AG20443 (cell line): ENCODE results near the gene MAGEB3.
A peak's percentile ranks its signal among the peaks of the same experiment; 100 is the strongest.
"Not testable (repeated sequence)": the region's sequence is repeated elsewhere in the genome, so short reads cannot be mapped to it uniquely, and the experiment has no call there.

Source experiments
- DNase-seq: peaks from one replicate; pipeline ENCODE4 v3.0.0; 2012; ENCODE audit warnings: low spot score, mixed read lengths

Gene MAGEB3, protein sequence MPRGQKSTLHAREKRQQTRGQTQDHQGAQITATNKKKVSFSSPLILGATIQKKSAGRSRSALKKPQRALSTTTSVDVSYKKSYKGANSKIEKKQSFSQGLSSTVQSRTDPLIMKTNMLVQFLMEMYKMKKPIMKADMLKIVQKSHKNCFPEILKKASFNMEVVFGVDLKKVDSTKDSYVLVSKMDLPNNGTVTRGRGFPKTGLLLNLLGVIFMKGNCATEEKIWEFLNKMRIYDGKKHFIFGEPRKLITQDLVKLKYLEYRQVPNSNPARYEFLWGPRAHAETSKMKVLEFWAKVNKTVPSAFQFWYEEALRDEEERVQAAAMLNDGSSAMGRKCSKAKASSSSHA

DNA sequence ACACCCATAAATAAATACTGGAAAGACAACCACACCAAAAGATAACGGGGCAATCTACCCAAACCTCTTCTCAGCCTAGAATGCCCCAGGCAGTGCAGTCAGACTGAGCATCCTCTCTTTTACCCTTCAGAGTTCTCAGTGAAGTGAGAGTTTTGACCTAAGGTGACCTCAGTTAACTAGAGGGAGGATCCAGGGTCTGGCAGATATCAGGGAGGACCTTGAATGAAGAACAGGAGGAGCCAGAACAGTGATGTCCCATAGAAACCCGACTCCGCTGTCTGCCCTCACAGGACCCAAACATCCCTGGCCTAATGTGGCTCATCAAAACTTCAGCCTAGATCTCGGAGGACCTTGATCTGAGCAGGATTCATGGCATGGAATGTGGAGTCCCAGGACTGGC, at the start of gene MAGEB3:
MAGEB3 (plus strand) TSS at position 263 of the 400 bp plus-strand sequence. CDS start 5,268 bp downstream, outside the sequence.
- DNase-seq = no peak

- no peak for DNase-seq
Observed at GRCh38 chrX:30181353-30181752, 49.1 kb upstream of the MAGEB3 start.

GRCh38 chrX:30183554-30183953, 46.9 kb upstream of the MAGEB3 start:
- DNase-seq = no peak

DNA sequence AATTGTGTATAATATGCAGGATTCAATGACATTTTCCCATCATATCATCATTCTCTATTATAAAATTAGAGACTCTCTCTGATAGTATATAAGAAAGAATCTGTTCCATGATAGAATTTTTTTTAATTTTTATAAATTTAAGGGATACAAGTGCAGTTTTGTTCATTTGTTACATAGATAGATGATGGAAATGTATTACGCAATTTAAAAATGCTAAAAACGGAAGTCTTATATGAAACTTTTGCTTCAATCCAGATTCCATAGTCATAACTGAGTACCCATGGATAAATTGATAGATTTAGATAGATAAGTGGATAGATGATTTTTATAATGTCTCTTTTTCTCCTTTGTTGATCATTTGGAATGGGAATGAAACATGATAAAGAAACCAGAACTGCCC, 40.0 kb upstream of the MAGEB3 start:
- DNase-seq = no peak

GRCh38 chrX:30193910-30194309, 36.5 kb upstream of the MAGEB3 start:
- DNase-seq = not testable (repeated sequence)

- peak; percentile 15 for DNase-seq
Observed at GRCh38 chrX:30196322-30196721, 34.1 kb upstream of the MAGEB3 start.

- no peak for DNase-seq
Observed at GRCh38 chrX:30212172-30212571, 18.3 kb upstream of the MAGEB3 start.

- DNase-seq = no peak
Observed at GRCh38 chrX:30215357-30215843, 15.1 kb upstream of the MAGEB3 start, which contains the start of gene MAGEB2. Gene MAGEB2, plus strand, starts transcription at chrX:30215563. Its CDS starts 3,018 bp downstream, at chrX:30218581.

DNA sequence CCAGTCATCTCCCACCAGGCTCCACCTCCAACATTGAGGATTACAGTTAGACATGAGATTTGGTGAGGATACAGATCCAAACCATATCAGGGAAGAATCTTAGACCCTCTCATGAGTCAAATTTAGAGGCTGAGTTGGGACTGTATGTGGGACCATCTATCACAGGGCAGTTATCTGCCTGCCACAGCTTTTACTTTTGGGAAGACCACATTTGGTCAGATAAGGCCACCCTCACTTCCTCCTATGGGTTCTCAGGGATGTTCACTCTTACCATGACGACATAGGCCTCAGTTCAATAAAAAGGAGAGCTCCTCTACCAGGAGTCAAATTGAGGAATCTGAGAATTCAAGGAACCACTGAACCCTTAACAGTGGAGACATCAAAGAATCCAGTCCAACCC, 13.0 kb upstream of the MAGEB3 start:
- DNase-seq = no peak

GRCh38 chrX:30219372-30219771, 11.1 kb upstream of the MAGEB3 start:
- no peak for DNase-seq

GRCh38 chrX:30220661-30221060, 9.8 kb upstream of the MAGEB3 start:
- DNase-seq = no peak

DNA sequence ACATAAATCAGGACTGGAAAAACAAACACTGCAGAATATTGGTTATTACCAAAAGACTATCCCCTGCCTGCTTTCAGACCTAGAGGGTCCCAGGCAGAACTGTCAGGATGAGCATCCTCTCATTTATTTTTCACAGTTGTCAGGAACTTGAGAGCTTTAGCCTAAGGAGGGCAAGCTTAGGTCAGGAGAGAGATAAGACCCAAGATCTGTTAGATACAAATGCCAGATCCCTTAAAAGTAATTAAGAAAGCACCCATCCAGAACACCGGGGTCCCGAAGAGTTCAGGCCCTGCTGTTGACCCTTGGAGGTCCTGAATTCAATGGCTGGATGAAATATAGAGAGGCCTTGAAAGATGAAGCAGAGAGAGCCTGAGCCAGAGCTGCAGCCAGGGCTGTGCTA, 5.9 kb upstream of the MAGEB3 start:
- no peak for DNase-seq

DNA sequence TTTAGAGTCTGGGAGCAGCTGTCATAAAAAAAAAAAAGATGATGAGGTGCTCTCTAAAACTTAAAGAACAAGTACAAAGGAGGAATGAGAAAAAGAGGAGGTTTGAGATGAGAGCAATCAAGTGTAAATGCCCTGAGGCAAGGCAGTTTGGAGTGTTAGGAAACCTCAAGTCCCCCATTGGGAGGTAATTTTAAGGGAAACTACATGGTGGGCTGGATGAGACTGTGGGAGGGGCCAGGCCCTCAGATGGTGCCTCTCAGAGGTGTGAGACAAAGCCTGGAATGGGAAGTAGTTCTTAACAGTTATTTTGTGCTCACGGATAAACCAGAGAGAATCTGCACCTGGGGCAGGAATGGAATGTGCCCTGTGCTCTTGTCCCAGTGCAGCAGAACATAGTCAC, 1.9 kb upstream of the MAGEB3 start:
- DNase-seq = no peak

DNA sequence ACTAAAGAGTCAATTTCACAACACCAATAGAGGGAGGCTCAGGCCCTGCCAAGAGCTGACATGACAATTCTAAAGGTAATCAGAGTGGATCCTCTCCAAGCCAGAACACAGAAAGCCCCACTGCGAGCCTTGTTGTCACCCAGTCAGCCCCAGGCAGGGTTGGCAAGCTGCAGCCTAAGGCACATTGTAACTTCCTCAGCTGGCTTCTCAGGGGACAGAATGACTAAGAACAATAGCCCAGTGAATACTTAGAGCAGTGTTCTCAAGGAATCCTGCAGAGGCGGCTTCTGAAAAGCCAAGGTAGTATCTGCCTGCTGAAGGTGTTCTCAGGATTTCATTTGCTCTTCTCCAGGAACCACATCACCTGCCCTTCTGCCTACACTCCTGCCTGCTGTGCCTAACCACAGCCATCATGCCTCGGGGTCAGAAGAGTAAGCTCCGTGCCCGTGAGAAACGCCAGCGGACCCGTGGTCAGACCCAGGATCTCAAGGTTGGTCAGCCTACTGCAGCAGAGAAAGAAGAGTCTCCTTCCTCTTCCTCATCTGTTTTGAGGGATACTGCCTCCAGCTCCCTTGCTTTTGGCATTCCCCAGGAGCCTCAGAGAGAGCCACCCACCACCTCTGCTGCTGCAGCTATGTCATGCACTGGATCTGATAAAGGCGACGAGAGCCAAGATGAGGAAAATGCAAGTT, 11.4 kb downstream of the MAGEB3 start, which contains the start of gene MAGEB4:
MAGEB4 (plus strand) TSS at position 277 of the 692 bp plus-strand sequence; CDS start at position 413, 136 bp downstream.
- no peak for DNase-seq

DNA sequence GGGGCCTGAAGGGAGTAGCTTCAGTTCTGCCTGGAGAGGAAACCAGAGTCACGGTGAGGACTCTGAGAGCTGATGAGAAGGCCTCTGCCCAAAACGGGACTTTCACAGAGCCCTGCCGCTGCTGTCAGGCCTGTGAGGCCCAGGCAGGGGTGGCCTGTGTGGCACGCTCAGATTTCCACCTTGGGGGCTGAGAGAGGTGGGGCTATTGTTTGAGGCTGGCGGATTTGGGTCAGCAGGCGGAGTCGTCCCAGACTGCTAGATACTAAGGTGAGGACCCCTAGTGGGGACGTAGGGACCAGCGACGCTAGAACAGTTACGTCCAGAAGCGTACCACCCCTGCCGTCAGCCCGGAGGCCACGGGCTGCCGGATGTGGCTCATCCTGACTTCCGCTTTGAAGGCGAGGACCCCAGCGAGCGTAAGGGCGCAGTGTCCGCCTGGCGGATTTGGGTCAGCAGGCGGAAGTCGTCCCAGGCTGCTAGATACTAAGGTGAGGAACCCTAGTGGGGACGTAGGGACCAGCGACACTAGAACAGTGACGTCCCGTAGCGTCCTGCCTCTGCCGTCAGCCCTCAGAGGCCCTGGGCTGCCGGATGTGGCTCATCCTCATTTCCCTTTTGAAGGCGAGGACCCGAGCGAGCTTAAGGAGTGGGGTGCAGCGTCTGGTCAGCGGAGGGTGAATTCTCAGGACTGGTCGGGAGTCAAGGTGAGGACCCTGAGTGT, 16.5 kb downstream of the MAGEB3 start, which contains the start of gene MAGEB1:
MAGEB1 (plus strand) TSS at position 378 of the 721 bp plus-strand sequence. CDS start 3,348 bp downstream, outside the sequence.
- no peak for DNase-seq

DNA sequence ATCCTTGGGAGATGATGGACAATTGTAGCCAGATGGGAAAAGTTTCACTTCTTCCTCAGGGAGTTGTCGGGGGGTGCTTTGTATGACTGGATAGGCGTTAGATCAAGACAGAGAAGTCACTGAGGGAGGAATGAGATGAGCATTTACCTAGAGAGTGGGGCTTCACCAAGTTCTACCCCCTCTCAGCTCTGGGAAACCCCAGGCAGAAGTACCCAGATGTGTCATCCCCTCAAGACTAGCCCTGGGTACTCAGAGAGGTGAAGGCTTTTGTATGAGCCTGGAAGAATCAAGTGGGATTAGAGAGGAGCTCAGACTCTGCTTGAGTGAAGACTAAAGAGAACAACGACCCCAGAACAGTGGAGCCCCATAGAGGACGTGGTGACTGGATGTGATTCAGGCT, 18.4 kb downstream of the MAGEB3 start:
- no peak for DNase-seq

DNA sequence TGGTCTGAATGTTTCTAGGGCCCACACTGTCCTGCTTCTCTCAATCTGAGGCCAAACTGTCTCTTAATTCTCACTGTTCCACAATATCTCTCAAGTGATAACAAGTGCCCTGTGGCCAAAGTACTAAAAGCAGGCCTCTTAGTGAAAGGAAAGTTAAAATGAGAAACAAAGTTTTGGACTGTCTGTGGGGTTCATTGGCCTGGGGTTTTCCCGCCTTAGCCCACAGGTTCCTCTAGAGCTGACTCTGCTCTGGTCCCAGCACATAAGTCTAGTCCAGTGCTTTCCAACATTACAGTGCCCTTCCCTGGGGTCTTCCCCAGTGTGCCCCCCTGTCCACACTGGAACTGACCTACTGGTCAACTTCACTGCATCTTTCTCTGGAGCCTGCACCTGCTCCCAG, 22.8 kb downstream of the MAGEB3 start:
- DNase-seq = no peak

DNA sequence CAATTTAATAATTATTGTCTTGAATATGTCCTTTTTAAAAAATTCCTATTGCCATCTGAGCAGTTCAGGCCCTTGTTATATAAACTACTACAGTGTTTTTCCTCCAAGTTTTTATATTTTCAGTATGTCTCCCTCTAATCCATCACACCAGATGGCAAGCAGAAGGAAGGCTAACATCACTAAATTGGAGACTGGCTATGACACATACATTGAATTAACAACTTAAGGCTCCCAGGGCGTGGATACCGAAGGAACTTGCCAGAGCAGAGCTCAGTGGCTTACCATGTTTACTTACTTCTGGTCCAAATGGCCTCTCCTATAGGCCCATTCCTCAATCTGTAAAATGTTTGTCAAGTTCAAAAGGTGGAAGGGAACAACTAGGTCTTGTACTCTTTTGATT, 29.5 kb downstream of the MAGEB3 start:
- DNase-seq = no peak

- no peak for DNase-seq
Observed at GRCh38 chrX:30261012-30261411, 30.6 kb downstream of the MAGEB3 start.

DNA sequence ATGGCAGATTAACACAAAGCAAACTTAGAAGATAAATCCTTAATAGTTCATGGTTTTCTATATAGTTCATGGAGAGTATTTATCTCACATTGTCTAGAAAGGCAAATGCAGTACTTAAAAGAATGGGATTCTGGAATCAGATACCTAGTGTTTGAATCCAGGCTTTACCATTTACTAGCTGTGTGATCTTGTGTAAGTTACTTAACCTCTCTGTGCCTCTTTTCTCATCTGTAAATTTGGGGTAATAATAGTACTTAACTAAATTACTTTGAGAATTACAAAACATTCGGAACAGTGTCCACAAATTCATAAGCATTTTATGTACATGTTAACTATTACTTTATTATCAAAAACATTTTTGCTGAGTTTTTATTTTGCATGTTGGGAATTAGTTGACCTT, 32.3 kb downstream of the MAGEB3 start:
- no peak for DNase-seq

- no peak for DNase-seq
Observed at GRCh38 chrX:30270639-30271038, 40.2 kb downstream of the MAGEB3 start.

GRCh38 chrX:30275498-30275897, 45.0 kb downstream of the MAGEB3 start:
- DNase-seq = peak; percentile 8
